ENCODE measurements around the gene ALKBH5. TPM values are rescaled to one million over a fixed set of nuclear protein-coding genes. Genes with fewer than 3 reads are reported as not detected.

ALKBH5 gene
- total RNA-seq, 1 experiment from 2014 or later: 105 TPM

DNA sequence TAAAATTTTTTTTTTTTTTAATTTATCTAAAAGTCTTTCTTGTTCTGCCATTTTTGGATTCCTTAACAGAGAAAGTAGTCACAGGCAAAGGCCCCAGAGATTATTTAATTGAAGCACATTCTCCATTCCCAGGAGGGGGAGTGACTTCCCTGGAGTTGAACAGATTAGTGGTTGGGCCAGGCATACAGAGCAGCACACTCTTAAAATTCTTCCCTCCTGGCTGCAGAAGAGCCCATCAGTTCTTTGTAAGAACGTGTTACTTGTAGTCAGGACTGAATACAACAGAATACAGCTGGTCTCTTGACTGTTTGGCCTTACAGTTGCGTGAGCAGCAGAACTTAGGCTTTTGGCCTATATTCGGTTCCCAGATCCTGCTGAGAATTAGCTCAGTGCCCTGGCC lies 1.8 kb downstream of the ALKBH5 start (continued):
- TF ChIP-seq MAX (CRISPR knock-in tag; IDR thresholded peaks at IDR 0.05) (no peak), ELF4 (CRISPR knock-in tag; IDR thresholded peaks at IDR 0.05; ENCODE audit: low read depth) (no peak), E2F4 (CRISPR knock-in tag; IDR thresholded peaks at IDR 0.05; ENCODE audit: borderline replicate concordance, low read depth) (no peak), SOX15 (CRISPR knock-in tag; IDR thresholded peaks at IDR 0.05) (no peak)

- H3K27ac Mint-ChIP-seq: peak overlapping the region; percentile 80
- H3K4me3 Mint-ChIP-seq: peak overlapping the region; percentile 93
These were observed 2.4 kb downstream of the ALKBH5 start for GRCh38 chr17:18185832-18186626.

More at GRCh38 chr17:18185832-18186626, 2.4 kb downstream of the ALKBH5 start:
- Mint-ChIP-seq H3K36me3 (peaks cover 40% of the 10 kb centered on the region), H3K27me3 (ENCODE audit: low read depth) (no peaks in the 10 kb centered on the region), H3K9me3 (no peaks in the 10 kb centered on the region), H3K4me1 (peaks cover 46% of the 10 kb centered on the region)
- ATAC-seq (no peak), DNase-seq (ENCODE audit: low spot score) (no peak)
- ChIA-PET CTCF (interaction anchor here (0.6 to 4.3 kb wide), 3 partner anchors 16 to 44 kb away, joined by 3 to 44 read pairs (median 4); no protein-coding TSS in a partner anchor), POLR2A (no interaction called here)
- TF ChIP-seq JAZF1 (CRISPR knock-in tag; IDR thresholded peaks at IDR 0.05) (no peak), ARID4B (CRISPR knock-in tag; IDR thresholded peaks at IDR 0.05; ENCODE audit: borderline replicate concordance) (no peak), ZNF263 (CRISPR knock-in tag; IDR thresholded peaks at IDR 0.05; ENCODE audit: low read depth) (no peak), ZNF138 (CRISPR knock-in tag; conservative IDR thresholded peaks at IDR 0.05) (no peak), ELF4 (CRISPR knock-in tag; IDR thresholded peaks at IDR 0.05; ENCODE audit: low read depth) (no peak), ATF2 (CRISPR knock-in tag; IDR thresholded peaks at IDR 0.05; ENCODE audit: borderline replicate concordance, low read depth) (no peak), SMAD4 (CRISPR knock-in tag; IDR thresholded peaks at IDR 0.05) (no peak), ESRRA (CRISPR knock-in tag; IDR thresholded peaks at IDR 0.05; ENCODE audit: borderline replicate concordance) (no peak), EMX1 (CRISPR knock-in tag; IDR thresholded peaks at IDR 0.05) (no peak), FOXK1 (CRISPR knock-in tag; IDR thresholded peaks at IDR 0.05) (no peak), ATF3 (CRISPR knock-in tag; conservative IDR thresholded peaks at IDR 0.05) (no peak), NR3C1 (CRISPR knock-in tag; conservative IDR thresholded peaks at IDR 0.05; ENCODE audit: low read depth) (no peak), GABPB1 (CRISPR knock-in tag; IDR thresholded peaks at IDR 0.05) (no peak), ZNF219 (CRISPR knock-in tag; IDR thresholded peaks at IDR 0.05; ENCODE audit: borderline replicate concordance) (no peak), RORB (CRISPR knock-in tag; IDR thresholded peaks at IDR 0.05) (no peak), ZNF317 (CRISPR knock-in tag; IDR thresholded peaks at IDR 0.05; ENCODE audit: borderline replicate concordance, low read depth) (no peak), JUN (CRISPR knock-in tag; IDR thresholded peaks at IDR 0.05) (no peak), OVOL2 (CRISPR knock-in tag; IDR thresholded peaks at IDR 0.05; ENCODE audit: borderline replicate concordance) (no peak), ERG (CRISPR knock-in tag; IDR thresholded peaks at IDR 0.05) (no peak)
- TF ChIP-seq, protein P1, sequence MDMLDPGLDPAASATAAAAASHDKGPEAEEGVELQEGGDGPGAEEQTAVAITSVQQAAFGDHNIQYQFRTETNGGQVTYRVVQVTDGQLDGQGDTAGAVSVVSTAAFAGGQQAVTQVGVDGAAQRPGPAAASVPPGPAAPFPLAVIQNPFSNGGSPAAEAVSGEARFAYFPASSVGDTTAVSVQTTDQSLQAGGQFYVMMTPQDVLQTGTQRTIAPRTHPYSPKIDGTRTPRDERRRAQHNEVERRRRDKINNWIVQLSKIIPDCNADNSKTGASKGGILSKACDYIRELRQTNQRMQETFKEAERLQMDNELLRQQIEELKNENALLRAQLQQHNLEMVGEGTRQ (CRISPR knock-in tag; IDR thresholded peaks at IDR 0.05): no peak

All from WTC11 (cell line).